GM20000 (cell line): ENCODE results near the gene FAM131B.

ENCODE experiments used
- DNase-seq: peaks from one replicate; pipeline ENCODE4 v3.0.0; 2012; ENCODE audit warnings: low spot score
- CTCF ChIP-seq: IDR thresholded peaks from 2 replicates; pipeline ENCODE4 v1.5.1; 2012; ENCODE audit warnings: mild to moderate bottlenecking, control low read depth; ENCODE audit errors: extremely low read depth, missing control alignments

FAM131B gene

DNA sequence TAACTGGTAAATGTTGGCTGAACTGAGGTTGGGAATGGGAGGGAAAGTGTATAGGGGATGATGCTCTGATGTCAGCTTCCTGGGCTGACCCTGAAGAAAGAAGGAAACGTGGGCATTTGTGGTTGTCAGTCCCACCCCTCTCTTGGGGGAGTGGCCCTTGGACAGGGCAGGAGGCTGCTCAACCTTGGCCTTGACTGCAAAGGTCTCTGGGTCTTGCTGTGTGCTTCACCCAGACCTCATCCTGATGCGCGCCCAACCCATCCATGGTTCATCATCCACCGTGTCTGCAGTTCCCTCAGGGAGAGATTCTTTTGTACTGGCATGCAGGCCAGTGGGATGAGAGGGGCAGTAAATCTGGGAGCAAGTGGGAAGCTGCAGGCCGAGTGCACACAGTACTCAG, 13.9 kb upstream of the FAM131B start:
- DNase-seq, result no peak

GRCh38 chr7:143375298-143376034, 13.0 kb upstream of the FAM131B start:
- TF ChIP-seq CTCF, result no peak
- no peak for DNase-seq

More for the DNA sequence above, 13.9 kb upstream of the FAM131B start:
- TF ChIP-seq CTCF, result no peak

DNA sequence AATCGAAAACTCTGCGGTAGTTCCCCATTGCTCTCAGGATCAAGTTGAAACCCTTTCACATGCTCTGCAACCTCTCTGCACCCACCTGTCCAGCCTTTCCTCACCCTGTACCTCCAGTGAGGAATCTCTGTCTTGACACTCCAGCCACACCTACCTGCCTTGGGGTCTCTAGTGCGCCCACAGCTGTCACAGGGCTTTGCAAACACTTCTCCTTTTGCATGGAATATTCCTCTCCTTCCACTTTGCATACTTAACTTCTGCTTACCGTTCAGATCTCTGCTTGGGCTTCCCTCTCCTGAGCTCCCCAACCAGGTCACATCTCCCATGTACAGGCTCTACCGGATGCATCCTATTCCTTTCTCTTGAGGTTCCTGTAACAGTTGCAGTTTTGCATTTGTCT, 12.0 kb upstream of the FAM131B start:
- no peak for TF ChIP-seq CTCF
- no peak for DNase-seq

GRCh38 chr7:143373255-143373794, 10.8 kb upstream of the FAM131B start:
- TF ChIP-seq CTCF, result no peak
- DNase-seq, result no peak

DNA sequence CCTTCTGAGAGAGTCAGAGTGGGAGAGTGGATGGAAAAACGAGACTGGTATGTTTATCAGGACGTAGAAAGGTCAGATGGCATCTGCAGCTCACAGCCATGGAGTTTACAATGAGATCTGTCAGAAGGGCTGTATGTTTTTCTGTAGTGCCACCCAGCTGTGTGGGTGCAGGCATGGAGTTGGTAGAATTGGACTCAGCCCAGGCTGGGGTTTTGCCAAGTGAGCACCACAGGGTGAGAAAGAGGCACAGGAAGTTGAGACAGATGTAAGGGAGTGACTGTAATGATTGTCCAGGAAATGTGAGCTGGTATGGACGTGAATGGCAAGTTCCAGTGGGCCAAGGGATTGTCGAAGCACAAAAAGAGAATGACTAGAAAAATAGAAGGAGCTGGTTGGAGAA, 9.6 kb upstream of the FAM131B start:
- no peak for TF ChIP-seq CTCF
- no peak for DNase-seq

DNA sequence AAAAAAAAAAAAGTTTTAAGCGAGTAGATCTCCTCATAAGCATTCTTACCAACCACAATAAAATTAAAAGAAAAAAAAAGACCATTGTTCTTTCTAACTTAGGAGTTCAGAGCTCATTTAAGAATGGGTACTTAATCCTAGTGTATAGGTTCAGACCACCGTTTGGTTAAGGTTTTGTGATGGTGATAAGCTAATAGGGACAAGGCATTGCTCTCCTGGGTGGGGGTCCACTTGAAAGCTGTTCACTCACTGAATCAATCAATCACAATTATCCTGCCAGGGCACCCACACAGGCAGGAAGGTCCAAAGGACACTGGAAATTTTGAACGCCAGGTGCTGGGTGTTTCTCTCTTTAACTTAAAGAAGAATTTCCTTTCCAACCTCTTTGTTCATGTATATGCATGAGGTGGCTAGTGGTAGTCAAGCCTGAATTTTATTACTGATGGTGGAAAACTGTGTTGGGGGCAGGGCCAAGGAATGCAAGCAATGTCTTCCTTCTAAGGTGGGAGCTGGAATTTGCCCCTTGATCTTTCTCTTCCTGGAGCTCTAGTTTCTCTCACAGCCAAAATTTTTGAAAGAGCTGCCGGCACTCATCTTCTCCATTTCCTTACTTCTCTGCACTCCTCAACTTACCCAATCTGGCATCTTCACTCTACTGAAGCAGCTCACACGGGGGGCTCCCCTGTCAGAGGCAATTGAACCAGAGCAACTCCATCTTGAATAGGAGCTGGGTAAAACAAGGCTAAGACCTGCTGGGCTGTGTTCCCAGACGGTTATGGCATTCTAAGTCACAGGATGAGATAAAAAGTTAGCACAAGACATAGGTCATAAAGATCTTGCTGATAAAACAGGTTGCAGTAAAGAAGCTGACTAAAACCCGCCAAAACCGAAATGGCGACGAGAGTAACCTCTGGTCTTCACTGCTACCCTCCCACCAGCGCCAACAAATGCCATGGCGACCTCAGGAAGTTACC, 7.5 kb upstream of the FAM131B start:
- no peak for TF ChIP-seq CTCF
- no peak for DNase-seq

DNA sequence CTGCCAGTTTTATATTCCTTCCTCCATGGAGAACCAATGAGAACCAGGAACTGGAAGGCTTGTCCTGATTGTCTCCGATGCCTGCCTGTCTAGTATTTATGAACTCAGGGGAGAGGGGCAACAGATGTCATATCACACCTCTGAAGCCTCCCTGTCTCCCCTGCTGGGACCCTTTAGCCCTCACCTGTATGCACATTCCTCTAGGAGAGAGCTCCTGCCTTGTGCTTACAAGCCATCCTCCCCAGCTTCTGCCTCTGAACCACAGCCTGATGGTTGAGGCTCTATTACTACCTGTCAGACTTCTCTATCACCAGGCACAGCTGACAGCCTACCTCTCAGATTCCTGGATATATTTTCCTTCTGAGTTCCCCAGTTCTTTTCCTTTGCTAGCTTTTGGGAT, 5.9 kb upstream of the FAM131B start:
- DNase-seq, result no peak

More for the DNA sequence above, 5.9 kb upstream of the FAM131B start:
- no peak for TF ChIP-seq CTCF
